ENCODE measurements around the gene EMC10.

The EMC10 gene

DNA sequence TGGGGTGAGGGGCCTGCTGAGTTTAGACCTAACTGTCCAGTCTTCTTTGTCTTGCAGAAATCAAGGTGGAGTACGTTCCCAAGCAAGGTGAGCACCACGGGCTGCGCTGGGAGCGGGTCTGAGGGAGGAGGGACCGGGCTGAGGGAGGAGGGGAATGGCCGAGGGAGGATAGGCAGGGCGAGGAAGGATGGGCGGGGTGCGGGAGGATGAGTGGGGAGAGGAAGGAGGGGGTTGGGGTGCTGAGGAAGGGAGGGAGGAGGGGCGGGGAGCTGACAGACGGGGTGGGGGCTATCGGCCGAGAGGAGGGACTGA is 25.1 kb upstream of the EMC10 start:
- Histone ChIP-seq H3K9me3 (ENCODE audit: control insufficient read depth, low read length) (no peaks in the 10 kb centered on the region), H3K4me1 (ENCODE audit: control insufficient read depth, insufficient read depth, low read length, poor library complexity, severe bottlenecking) (no peaks in the 10 kb centered on the region), H3K27me3 (replicated peaks; ENCODE audit: control insufficient read depth, insufficient read depth, low read length, poor library complexity, severe bottlenecking) (no peaks in the 10 kb centered on the region), H3K27ac (ENCODE audit: insufficient read depth, low read length, poor library complexity, severe bottlenecking) (no peak overlapping the region), H3K36me3 (ENCODE audit: control insufficient read depth, insufficient read depth, low read length) (no peaks in the 10 kb centered on the region), H3K4me3 (ENCODE audit: insufficient read depth, low read depth, low read length, poor library complexity, severe bottlenecking) (no peak overlapping the region)
- DNase-seq, result no peak

DNA sequence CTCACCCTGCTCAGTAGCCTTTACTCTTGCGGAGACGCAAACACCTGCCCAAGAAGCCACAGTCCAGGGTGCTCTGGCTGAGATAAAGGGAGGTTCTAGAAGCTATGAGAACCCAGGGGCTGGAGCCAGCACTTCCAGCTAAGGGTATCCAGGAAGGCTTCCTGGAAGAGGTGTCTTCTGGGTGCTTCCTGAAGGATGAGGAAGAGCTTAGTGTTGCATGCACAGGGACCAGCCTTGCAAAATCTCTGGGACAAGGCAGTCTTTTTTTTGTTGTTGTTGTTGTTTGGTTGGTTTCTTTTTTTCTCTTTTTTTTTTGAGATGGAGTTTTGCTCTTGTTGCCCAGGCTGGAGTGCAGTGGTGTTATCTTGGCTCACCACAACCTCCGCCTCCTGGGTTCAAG is 23.1 kb upstream of the EMC10 start:
- Histone ChIP-seq H3K27ac (ENCODE audit: insufficient read depth, low read length, poor library complexity, severe bottlenecking) (no peak overlapping the region), H3K4me1 (ENCODE audit: control insufficient read depth, insufficient read depth, low read length, poor library complexity, severe bottlenecking) (no peaks in the 10 kb centered on the region), H3K4me3 (ENCODE audit: insufficient read depth, low read depth, low read length, poor library complexity, severe bottlenecking) (no peak overlapping the region), H3K36me3 (ENCODE audit: control insufficient read depth, insufficient read depth, low read length) (no peaks in the 10 kb centered on the region), H3K9me3 (ENCODE audit: control insufficient read depth, low read length) (no peaks in the 10 kb centered on the region), H3K27me3 (replicated peaks; ENCODE audit: control insufficient read depth, insufficient read depth, low read length, poor library complexity, severe bottlenecking) (peaks cover under 1% of the 10 kb centered on the region)
- DNase-seq, result no peak

DNA sequence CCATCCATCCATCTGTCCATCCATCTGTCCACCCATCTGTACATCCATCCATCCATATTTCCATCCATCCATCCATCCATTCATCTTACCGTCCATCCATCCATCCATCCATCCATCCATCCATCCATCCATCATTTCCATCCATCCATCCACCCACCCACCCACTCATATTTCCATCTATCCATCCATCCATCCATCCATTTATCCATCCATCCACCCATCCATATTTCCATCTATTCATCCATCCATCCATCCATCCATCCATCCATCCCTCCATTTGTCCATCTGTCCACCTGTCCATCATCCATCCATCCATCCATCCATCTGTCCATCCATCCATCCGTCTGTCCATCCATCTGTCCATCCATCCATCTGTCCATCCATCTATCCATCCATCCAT is 20.3 kb upstream of the EMC10 start:
- Histone ChIP-seq H3K36me3 (ENCODE audit: control insufficient read depth, insufficient read depth, low read length) (no peaks in the 10 kb centered on the region), H3K4me1 (ENCODE audit: control insufficient read depth, insufficient read depth, low read length, poor library complexity, severe bottlenecking) (no peaks in the 10 kb centered on the region), H3K27ac (ENCODE audit: insufficient read depth, low read length, poor library complexity, severe bottlenecking) (no peak overlapping the region), H3K4me3 (ENCODE audit: insufficient read depth, low read depth, low read length, poor library complexity, severe bottlenecking) (no peak overlapping the region), H3K9me3 (ENCODE audit: control insufficient read depth, low read length) (no peaks in the 10 kb centered on the region), H3K27me3 (replicated peaks; ENCODE audit: control insufficient read depth, insufficient read depth, low read length, poor library complexity, severe bottlenecking) (peaks cover 6% of the 10 kb centered on the region)
- DNase-seq, result no peak

DNA sequence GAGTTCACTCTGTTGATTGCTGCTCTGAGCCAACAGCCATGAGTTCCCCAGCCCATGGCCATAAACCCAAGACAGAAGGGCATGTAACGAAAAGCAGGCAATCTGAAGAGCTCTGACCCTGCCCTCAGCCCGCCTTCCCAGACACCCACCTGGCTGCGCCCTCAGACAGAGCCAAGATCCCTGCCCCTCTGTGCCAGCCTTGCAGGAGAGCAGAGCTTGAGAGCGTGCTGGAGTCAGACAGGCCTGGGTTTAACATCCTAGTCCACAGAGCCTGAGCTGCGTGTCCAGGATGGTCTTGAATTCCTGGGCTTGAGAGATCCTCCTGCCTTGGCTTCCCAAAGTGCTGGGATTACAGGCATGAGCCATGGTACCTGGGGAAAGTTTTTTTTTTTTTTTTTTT is 19.0 kb upstream of the EMC10 start:
- Histone ChIP-seq H3K9me3 (ENCODE audit: control insufficient read depth, low read length) (no peaks in the 10 kb centered on the region), H3K27ac (ENCODE audit: insufficient read depth, low read length, poor library complexity, severe bottlenecking) (no peak overlapping the region), H3K36me3 (ENCODE audit: control insufficient read depth, insufficient read depth, low read length) (no peaks in the 10 kb centered on the region), H3K27me3 (replicated peaks; ENCODE audit: control insufficient read depth, insufficient read depth, low read length, poor library complexity, severe bottlenecking) (peaks cover 6% of the 10 kb centered on the region), H3K4me1 (ENCODE audit: control insufficient read depth, insufficient read depth, low read length, poor library complexity, severe bottlenecking) (no peaks in the 10 kb centered on the region), H3K4me3 (ENCODE audit: insufficient read depth, low read depth, low read length, poor library complexity, severe bottlenecking) (no peak overlapping the region)
- DNase-seq, result no peak

- Histone ChIP-seq H3K27me3 (replicated peaks; ENCODE audit: control insufficient read depth, insufficient read depth, low read length, poor library complexity, severe bottlenecking) (peaks cover 6% of the 10 kb centered on the region), H3K27ac (ENCODE audit: insufficient read depth, low read length, poor library complexity, severe bottlenecking) (no peak overlapping the region), H3K36me3 (ENCODE audit: control insufficient read depth, insufficient read depth, low read length) (no peaks in the 10 kb centered on the region), H3K9me3 (ENCODE audit: control insufficient read depth, low read length) (no peaks in the 10 kb centered on the region), H3K4me1 (ENCODE audit: control insufficient read depth, insufficient read depth, low read length, poor library complexity, severe bottlenecking) (no peaks in the 10 kb centered on the region), H3K4me3 (ENCODE audit: insufficient read depth, low read depth, low read length, poor library complexity, severe bottlenecking) (no peak overlapping the region)
- no peak for DNase-seq
These were observed 17.8 kb upstream of the EMC10 start for GRCh38 chr19:50458396-50459066.

DNA sequence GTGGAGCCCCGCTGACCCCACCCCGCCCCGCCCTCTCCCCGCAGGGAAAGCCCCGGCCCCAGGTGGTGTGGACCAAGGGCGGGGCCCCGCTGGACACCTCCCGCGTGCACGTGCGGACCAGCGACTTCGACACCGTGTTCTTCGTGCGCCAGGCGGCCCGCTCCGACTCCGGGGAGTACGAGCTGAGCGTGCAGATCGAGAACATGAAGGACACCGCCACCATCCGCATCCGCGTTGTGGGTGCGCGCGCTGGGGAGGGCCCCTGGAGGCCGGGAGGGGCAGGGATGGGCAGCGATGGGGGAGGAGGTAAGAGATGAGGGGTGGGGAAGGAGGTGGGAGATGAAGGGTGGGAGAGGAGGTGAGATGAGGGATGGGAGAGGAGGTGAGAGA is 17.2 kb upstream of the EMC10 start:
- DNase-seq, result no peak
- no peak overlapping the region for H3K4me3 ChIP-seq (ENCODE audit: insufficient read depth, low read depth, low read length, poor library complexity, severe bottlenecking)
- H3K36me3 ChIP-seq (ENCODE audit: control insufficient read depth, insufficient read depth, low read length), result no peaks in the 10 kb centered on the region

DNA sequence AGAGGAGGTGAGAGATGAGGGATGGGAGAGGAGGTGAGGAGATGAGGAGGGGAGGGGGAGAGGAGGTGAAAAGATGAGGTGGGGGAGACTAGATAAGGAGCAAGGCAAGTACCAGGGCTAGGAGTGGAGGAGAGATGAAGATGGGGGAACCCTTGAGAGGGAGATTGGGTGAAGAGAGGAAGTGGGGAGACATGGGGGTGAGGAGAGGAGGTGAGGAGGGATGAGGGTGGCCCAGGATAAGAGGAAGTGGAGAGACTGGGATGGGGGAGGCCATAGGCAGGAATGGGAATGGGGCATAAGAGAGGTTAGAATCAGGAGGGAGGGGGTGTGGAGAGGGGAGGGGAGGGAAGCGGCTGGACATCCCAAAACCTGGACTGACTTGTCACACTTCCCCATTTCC is 16.7 kb upstream of the EMC10 start:
- H3K4me3 ChIP-seq (ENCODE audit: insufficient read depth, low read depth, low read length, poor library complexity, severe bottlenecking), result no peak overlapping the region
- no peak overlapping the region for H3K27ac ChIP-seq (ENCODE audit: insufficient read depth, low read length, poor library complexity, severe bottlenecking)
- H3K9me3 ChIP-seq (ENCODE audit: control insufficient read depth, low read length), result no peaks in the 10 kb centered on the region
- H3K36me3 ChIP-seq (ENCODE audit: control insufficient read depth, insufficient read depth, low read length), result no peaks in the 10 kb centered on the region
- peaks cover 6% of the 10 kb centered on the region for H3K27me3 ChIP-seq (replicated peaks; ENCODE audit: control insufficient read depth, insufficient read depth, low read length, poor library complexity, severe bottlenecking)
- no peak for DNase-seq
- no peaks in the 10 kb centered on the region for H3K4me1 ChIP-seq (ENCODE audit: control insufficient read depth, insufficient read depth, low read length, poor library complexity, severe bottlenecking)

More for the DNA sequence above, 17.2 kb upstream of the EMC10 start:
- Histone ChIP-seq H3K27ac (ENCODE audit: insufficient read depth, low read length, poor library complexity, severe bottlenecking) (no peak overlapping the region), H3K4me1 (ENCODE audit: control insufficient read depth, insufficient read depth, low read length, poor library complexity, severe bottlenecking) (no peaks in the 10 kb centered on the region), H3K9me3 (ENCODE audit: control insufficient read depth, low read length) (no peaks in the 10 kb centered on the region), H3K27me3 (replicated peaks; ENCODE audit: control insufficient read depth, insufficient read depth, low read length, poor library complexity, severe bottlenecking) (peaks cover 6% of the 10 kb centered on the region)

DNA sequence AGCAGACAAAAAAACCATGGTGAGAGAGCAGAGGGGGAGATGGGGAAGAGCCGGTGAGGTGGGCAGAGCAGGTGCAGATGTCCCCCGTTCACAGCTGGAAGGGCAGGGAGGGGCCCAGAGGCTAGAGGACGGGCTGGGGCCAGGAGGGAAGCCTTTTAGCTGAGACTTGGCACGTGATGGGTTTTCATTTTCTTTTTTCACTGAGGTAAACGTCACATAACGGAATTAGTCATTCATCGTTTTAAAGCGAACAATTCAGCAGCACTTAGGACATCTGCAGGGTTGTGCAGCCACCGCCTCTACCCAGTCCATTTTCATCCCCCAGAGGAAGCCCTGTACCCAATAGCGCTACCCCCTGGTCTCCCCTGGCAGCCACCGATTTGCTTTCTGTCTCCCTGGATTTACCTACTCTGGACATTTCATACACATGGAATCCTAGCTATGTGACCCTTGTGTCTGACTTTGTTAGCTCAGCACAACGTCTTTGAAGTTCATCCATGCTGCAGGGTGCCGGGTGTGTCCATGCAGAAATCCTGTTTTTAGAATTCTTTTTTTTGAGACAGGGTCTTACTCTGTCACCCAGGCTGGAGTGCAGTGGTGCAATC is 16.0 kb upstream of the EMC10 start:
- Histone ChIP-seq H3K4me1 (ENCODE audit: control insufficient read depth, insufficient read depth, low read length, poor library complexity, severe bottlenecking) (no peaks in the 10 kb centered on the region), H3K27me3 (replicated peaks; ENCODE audit: control insufficient read depth, insufficient read depth, low read length, poor library complexity, severe bottlenecking) (peaks cover 6% of the 10 kb centered on the region), H3K36me3 (ENCODE audit: control insufficient read depth, insufficient read depth, low read length) (no peaks in the 10 kb centered on the region), H3K27ac (ENCODE audit: insufficient read depth, low read length, poor library complexity, severe bottlenecking) (no peak overlapping the region), H3K9me3 (ENCODE audit: control insufficient read depth, low read length) (no peaks in the 10 kb centered on the region), H3K4me3 (ENCODE audit: insufficient read depth, low read depth, low read length, poor library complexity, severe bottlenecking) (no peak overlapping the region)
- no peak for DNase-seq

- Histone ChIP-seq H3K36me3 (ENCODE audit: control insufficient read depth, insufficient read depth, low read length) (no peaks in the 10 kb centered on the region), H3K4me3 (ENCODE audit: insufficient read depth, low read depth, low read length, poor library complexity, severe bottlenecking) (no peak overlapping the region), H3K27ac (ENCODE audit: insufficient read depth, low read length, poor library complexity, severe bottlenecking) (no peak overlapping the region), H3K27me3 (replicated peaks; ENCODE audit: control insufficient read depth, insufficient read depth, low read length, poor library complexity, severe bottlenecking) (peaks cover 6% of the 10 kb centered on the region), H3K4me1 (ENCODE audit: control insufficient read depth, insufficient read depth, low read length, poor library complexity, severe bottlenecking) (no peaks in the 10 kb centered on the region), H3K9me3 (ENCODE audit: control insufficient read depth, low read length) (no peaks in the 10 kb centered on the region)
- peak in 2 of 3 donors; percentile 19 to 26 for DNase-seq
These were observed 15.0 kb upstream of the EMC10 start for GRCh38 chr19:50461066-50461875.

DNA sequence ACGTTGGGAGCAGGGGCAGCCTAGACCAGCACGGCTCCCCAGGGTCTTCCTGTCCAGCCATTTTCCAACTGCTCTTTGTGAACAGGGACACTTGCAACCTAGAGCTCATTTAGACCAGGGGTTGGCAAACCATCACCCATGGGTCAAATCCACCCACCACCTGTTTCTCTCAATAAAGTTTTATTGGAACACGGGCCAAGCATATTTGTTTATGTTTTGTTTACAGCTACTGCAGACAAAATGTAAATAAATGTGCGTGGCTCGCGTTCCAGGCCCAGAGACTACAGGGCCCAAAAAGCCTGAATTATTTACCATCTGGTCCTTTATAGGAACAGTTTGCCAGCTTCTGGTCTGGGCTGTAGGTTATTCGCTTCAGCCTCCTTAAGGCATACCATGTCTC is 13.3 kb upstream of the EMC10 start:
- no peaks in the 10 kb centered on the region for H3K4me1 ChIP-seq (ENCODE audit: control insufficient read depth, insufficient read depth, low read length, poor library complexity, severe bottlenecking)
- no peaks in the 10 kb centered on the region for H3K36me3 ChIP-seq (ENCODE audit: control insufficient read depth, insufficient read depth, low read length)
- DNase-seq, result no peak
- H3K27me3 ChIP-seq (replicated peaks; ENCODE audit: control insufficient read depth, insufficient read depth, low read length, poor library complexity, severe bottlenecking), result peaks cover 6% of the 10 kb centered on the region
- no peak overlapping the region for H3K27ac ChIP-seq (ENCODE audit: insufficient read depth, low read length, poor library complexity, severe bottlenecking)
- no peaks in the 10 kb centered on the region for H3K9me3 ChIP-seq (ENCODE audit: control insufficient read depth, low read length)
- H3K4me3 ChIP-seq (ENCODE audit: insufficient read depth, low read depth, low read length, poor library complexity, severe bottlenecking), result no peak overlapping the region

Measured in effector memory CD4-positive, alpha-beta T cell (primary cell).